Loucy (cell line): ENCODE results near the gene RMRP.

Experiments used
- EZH2phosphoT487 ChIP-seq: fragments of 200-600 bp; IDR thresholded peaks from 2 replicates; pipeline ENCODE4 v1.6.1; 2018; ENCODE audit warnings: antibody characterized with exemption, mild to moderate bottlenecking, moderate library complexity, borderline replicate concordance
- TF ChIP-seq, protein P1 (sequence below): fragments of 200-600 bp; sonication (generic); conservative IDR thresholded peaks from 2 replicates; pipeline ENCODE4 v1.5.1; 2014; ENCODE audit warnings: mild to moderate bottlenecking, antibody characterized with exemption, low read length

- TF ChIP-seq, protein P1, sequence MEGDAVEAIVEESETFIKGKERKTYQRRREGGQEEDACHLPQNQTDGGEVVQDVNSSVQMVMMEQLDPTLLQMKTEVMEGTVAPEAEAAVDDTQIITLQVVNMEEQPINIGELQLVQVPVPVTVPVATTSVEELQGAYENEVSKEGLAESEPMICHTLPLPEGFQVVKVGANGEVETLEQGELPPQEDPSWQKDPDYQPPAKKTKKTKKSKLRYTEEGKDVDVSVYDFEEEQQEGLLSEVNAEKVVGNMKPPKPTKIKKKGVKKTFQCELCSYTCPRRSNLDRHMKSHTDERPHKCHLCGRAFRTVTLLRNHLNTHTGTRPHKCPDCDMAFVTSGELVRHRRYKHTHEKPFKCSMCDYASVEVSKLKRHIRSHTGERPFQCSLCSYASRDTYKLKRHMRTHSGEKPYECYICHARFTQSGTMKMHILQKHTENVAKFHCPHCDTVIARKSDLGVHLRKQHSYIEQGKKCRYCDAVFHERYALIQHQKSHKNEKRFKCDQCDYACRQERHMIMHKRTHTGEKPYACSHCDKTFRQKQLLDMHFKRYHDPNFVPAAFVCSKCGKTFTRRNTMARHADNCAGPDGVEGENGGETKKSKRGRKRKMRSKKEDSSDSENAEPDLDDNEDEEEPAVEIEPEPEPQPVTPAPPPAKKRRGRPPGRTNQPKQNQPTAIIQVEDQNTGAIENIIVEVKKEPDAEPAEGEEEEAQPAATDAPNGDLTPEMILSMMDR = no peak
- no peak for TF ChIP-seq EZH2phosphoT487
Measured at GRCh38 chr9:35680331-35681105, 22.7 kb upstream of the RMRP start.
